HepG2 (cell line): ENCODE measurements around the gene TUBG1. TPM values are rescaled to one million over a fixed set of nuclear protein-coding genes. Genes with fewer than 3 reads are reported as not detected.

Experiments used
- CEBPB ChIP-seq: IDR thresholded peaks from 2 replicates; pipeline ENCODE4 v1.6.1; 2011; ENCODE audit warnings: low read depth, low read length, improper control_type of control experiment, borderline replicate concordance
- CHCHD3 ChIP-seq: sonication (generic); formaldehyde crosslinking; IDR thresholded peaks from 2 replicates; pipeline ENCODE4 v1.8.0; 2022; ENCODE audit warnings: mild to moderate bottlenecking, missing genetic modification reagents, moderate library complexity
- DBP ChIP-seq: sonication (generic); formaldehyde crosslinking; IDR thresholded peaks from 2 replicates; pipeline ENCODE4 v1.4.0; 2020; ENCODE audit warnings: missing genetic modification reagents; ENCODE audit errors: not compliant biosample characterization
- ELF1 ChIP-seq: sonication (generic); formaldehyde crosslinking; IDR thresholded peaks from 2 replicates; pipeline ENCODE4 v1.4.0; 2020; ENCODE audit warnings: missing genetic modification reagents
- GABPB1 ChIP-seq: IDR thresholded peaks from 2 replicates; pipeline ENCODE4 v1.6.1; 2016; ENCODE audit warnings: mild to moderate bottlenecking, missing genetic modification reagents, moderate library complexity, missing compliant biosample characterization
- IRX3 ChIP-seq: sonication (generic); formaldehyde crosslinking; IDR thresholded peaks from 2 replicates; pipeline ENCODE4 v1.8.1; 2023; ENCODE audit warnings: mild to moderate bottlenecking, low read depth, missing genetic modification reagents, borderline replicate concordance
- KLF15 ChIP-seq: sonication (generic); formaldehyde crosslinking; IDR thresholded peaks from 2 replicates; pipeline ENCODE4 v1.8.1; 2023; ENCODE audit warnings: borderline replicate concordance, mild to moderate bottlenecking, inconsistent platforms, missing genetic modification reagents, mixed read lengths
- KMT2B ChIP-seq: IDR thresholded peaks from 2 replicates; pipeline ENCODE4 v1.6.1; 2016; ENCODE audit warnings: missing genetic modification reagents, missing compliant biosample characterization
- MEIS1 ChIP-seq: sonication (generic); formaldehyde crosslinking; IDR thresholded peaks from 2 replicates; pipeline ENCODE4 v1.9.0; 2021; ENCODE audit warnings: mild to moderate bottlenecking, missing genetic modification reagents, moderate library complexity, borderline replicate concordance
- POLR2AphosphoS5 ChIP-seq: IDR thresholded peaks from 2 replicates; pipeline ENCODE4 v1.6.1; 2012; ENCODE audit warnings: low read depth, low read length
- PPARG ChIP-seq: conservative IDR thresholded peaks from 2 replicates; pipeline ENCODE4 v1.6.1; 2016; ENCODE audit warnings: missing biosample characterization, missing genetic modification reagents
- SAFB2 ChIP-seq: sonication (generic); formaldehyde crosslinking; IDR thresholded peaks from 2 replicates; pipeline ENCODE4 v1.5.1; 2020; ENCODE audit warnings: missing genetic modification reagents, low read depth, mild to moderate bottlenecking, borderline replicate concordance
- SNAI1 ChIP-seq: sonication (generic); formaldehyde crosslinking; IDR thresholded peaks from 2 replicates; pipeline ENCODE4 v1.5.0; 2020; ENCODE audit warnings: mild to moderate bottlenecking, missing genetic modification reagents, borderline replicate concordance
- SOX13 ChIP-seq, 3 experiments: fragments of 450-650 bp in 1 of 3; sonication (generic) in 1 of 3; formaldehyde crosslinking in 1 of 3; IDR thresholded peaks in 2 of 3; conservative IDR thresholded peaks in 1 of 3; 2 replicates each; pipeline versions ENCODE4 v1.5.0 to v1.6.1; 2016 to 2020; ENCODE audit warnings: antibody characterized with exemption in 1 of 3, mild to moderate bottlenecking in 1 of 3, missing compliant biosample characterization in 1 of 3, missing genetic modification reagents in 1 of 3, moderate library complexity in 1 of 3
- ZBTB14 ChIP-seq: sonication (generic); formaldehyde crosslinking; IDR thresholded peaks from 2 replicates; pipeline ENCODE4 v1.4.0; 2020; ENCODE audit warnings: missing genetic modification reagents
- ZBTB3 ChIP-seq: sonication (generic); formaldehyde crosslinking; IDR thresholded peaks from 2 replicates; pipeline ENCODE4 v1.4.0; 2020; ENCODE audit warnings: low read depth, mild to moderate bottlenecking, moderate library complexity, missing genetic modification reagents, borderline replicate concordance
- ZEB1 ChIP-seq: IDR thresholded peaks from 2 replicates; pipeline ENCODE4 v1.6.1; 2012; ENCODE audit warnings: mild to moderate bottlenecking, low read depth, inconsistent platforms; ENCODE audit not compliant: insufficient replicate concordance
- ZFYVE20 ChIP-seq: sonication (generic); formaldehyde crosslinking; IDR thresholded peaks from 2 replicates; pipeline ENCODE4 v1.8.0; 2023; ENCODE audit warnings: low read depth, mild to moderate bottlenecking, moderate library complexity, missing genetic modification reagents, borderline replicate concordance
- ZNF138 ChIP-seq: sonication (generic); formaldehyde crosslinking; IDR thresholded peaks from 2 replicates; pipeline ENCODE4 v1.5.0; 2020; ENCODE audit warnings: mild to moderate bottlenecking, low read depth, missing genetic modification reagents
- ZNF30 ChIP-seq: sonication (generic); formaldehyde crosslinking; IDR thresholded peaks from 2 replicates; pipeline ENCODE4 v1.5.0; 2020; ENCODE audit warnings: mild to moderate bottlenecking, missing genetic modification reagents
- ZNF432 ChIP-seq: sonication (generic); formaldehyde crosslinking; IDR thresholded peaks from 2 replicates; pipeline ENCODE4 v1.5.0; 2020; ENCODE audit warnings: missing genetic modification reagents, mild to moderate bottlenecking, borderline replicate concordance
- ZNF644 ChIP-seq: IDR thresholded peaks from 2 replicates; pipeline ENCODE4 v1.6.1; 2016; ENCODE audit warnings: low read depth
- ZNF800 ChIP-seq: sonication (generic); formaldehyde crosslinking; IDR thresholded peaks from 2 replicates; pipeline ENCODE4 v1.4.0; 2020; ENCODE audit warnings: missing genetic modification reagents
- ZSCAN29 ChIP-seq: sonication (generic); formaldehyde crosslinking; conservative IDR thresholded peaks from 2 replicates; pipeline ENCODE4 v1.4.0; 2020; ENCODE audit warnings: mild to moderate bottlenecking, missing genetic modification reagents
- polyA plus RNA-seq, 8 experiments: library from polyadenylated mRNA; depleted of rRNA in 3 of 8; stranded (reverse) in 7 of 8; unstranded in 1 of 8; fragments of >200 nt; fragmentation: Illumina TruSeq in 4 of 8; extraction: Trizol in 4 of 8; gene quantifications; 2 replicates each; pipeline versions ENCODE4 v1.2.1 to v1.2.3, GENCODE V29; 2011 to 2016; ENCODE audit warnings: low read depth in 4 of 8, missing spikeins in 1 of 8, mixed read lengths in 1 of 8; ENCODE audit not compliant: insufficient read depth in 1 of 8
- total RNA-seq, 5 experiments: library from RNA; depleted of rRNA; stranded (reverse); fragments of >200 nt; fragmentation: Illumina TruSeq; extraction: Trizol; gene quantifications; 2 replicates each; pipeline ENCODE4 v1.2.3, GENCODE V29; 2016; ENCODE audit warnings: low read depth in 1 of 5

TUBG1 gene
- total and polyA plus RNA-seq, 2 of the 13 experiments (the other 11 are each of a cell fraction or from before 2014, with no cell fraction given): 74.1 to 137 TPM

GRCh38 chr17:42562388-42563142 is 46.9 kb upstream of the TUBG1 start (continued):
- TF ChIP-seq ZBTB14 (CRISPR knock-in tag): no peak
- TF ChIP-seq SNAI1 (CRISPR knock-in tag): peak; percentile 90; the same call in 1 of the 2 replicates
- no peak for TF ChIP-seq ZNF800 (CRISPR knock-in tag)
- TF ChIP-seq ZBTB3 (CRISPR knock-in tag): peak; percentile 35; the same call in 1 of the 2 replicates
- peak; percentile 96 for TF ChIP-seq CHCHD3
- no peak for TF ChIP-seq ZNF432
- peak; percentile 77; the same call in 1 of the 2 replicates for TF ChIP-seq IRX3
- TF ChIP-seq ZFYVE20: peak; percentile 87; the same call in 1 of the 2 replicates
- TF ChIP-seq SOX13 (IDR thresholded peaks at IDR 0.05): no peak
- TF ChIP-seq SOX13 (CRISPR knock-in tag; conservative IDR thresholded peaks at IDR 0.05 in 1 of 2, IDR thresholded peaks at IDR 0.05 in 1 of 2): 0 out of 4 replicates have a peak, but pooled peaks of 1 of the 2 experiments have one; percentile 10
- TF ChIP-seq DBP (CRISPR knock-in tag): no peak
- no peak; the same call in 1 of the 2 replicates for TF ChIP-seq ELF1 (CRISPR knock-in tag)
- TF ChIP-seq PPARG (CRISPR knock-in tag): no peak
- 0 out of 2 replicates have a peak, but pooled peaks have one; percentile 3 for TF ChIP-seq ZNF644 (CRISPR knock-in tag)
- 0 out of 2 replicates have a peak, but pooled peaks have one; percentile 44 for TF ChIP-seq ZNF138
- no peak for TF ChIP-seq KLF15 (CRISPR knock-in tag)
- no peak for TF ChIP-seq POLR2AphosphoS5
- TF ChIP-seq ZEB1: no peak
- peak; percentile 22; the same call in 1 of the 2 replicates for TF ChIP-seq SAFB2
- TF ChIP-seq ZNF30: 0 out of 2 replicates have a peak, but pooled peaks have one; percentile 56
- TF ChIP-seq MEIS1 (CRISPR knock-in tag): peak; percentile 68
- 0 out of 2 replicates have a peak, but pooled peaks have one; percentile 5 for TF ChIP-seq ZSCAN29 (CRISPR knock-in tag)
- no peak; the same call in 1 of the 2 replicates for TF ChIP-seq KMT2B
- peak; percentile 11; the same call in 1 of the 2 replicates for TF ChIP-seq GABPB1 (CRISPR knock-in tag)
- peak; percentile 51; the same call in 1 of the 2 replicates for TF ChIP-seq CEBPB
